ENCODE results near the gene EVL.

EVL gene

GRCh38 chr14:100086361-100086760 lies 21.1 kb downstream of the EVL start:
- no peak for DNase-seq

DNA sequence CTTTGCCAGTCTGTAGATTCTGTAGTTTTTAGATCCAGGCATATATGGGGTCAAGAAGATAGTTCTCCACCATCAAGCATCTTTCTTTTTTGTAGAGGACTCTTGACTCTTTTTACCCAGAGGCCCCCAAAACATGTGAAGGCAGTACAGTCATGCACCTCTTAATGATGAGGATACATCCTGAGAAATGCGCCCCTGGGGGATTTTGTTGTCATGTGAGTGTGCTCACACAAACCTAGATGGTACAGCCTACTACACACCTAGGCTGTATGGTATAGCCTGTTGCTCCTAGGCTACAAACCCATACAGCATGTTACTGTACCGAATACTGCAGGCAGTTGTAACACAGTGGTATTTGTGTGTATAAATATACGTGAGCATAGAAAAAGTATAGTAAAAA lies 23.0 kb downstream of the EVL start:
- no peak for DNase-seq

- no peak for DNase-seq
Measured at GRCh38 chr14:100091386-100091785, 26.2 kb downstream of the EVL start.

- DNase-seq = no peak
Measured at GRCh38 chr14:100092832-100093231, 27.6 kb downstream of the EVL start.

DNA sequence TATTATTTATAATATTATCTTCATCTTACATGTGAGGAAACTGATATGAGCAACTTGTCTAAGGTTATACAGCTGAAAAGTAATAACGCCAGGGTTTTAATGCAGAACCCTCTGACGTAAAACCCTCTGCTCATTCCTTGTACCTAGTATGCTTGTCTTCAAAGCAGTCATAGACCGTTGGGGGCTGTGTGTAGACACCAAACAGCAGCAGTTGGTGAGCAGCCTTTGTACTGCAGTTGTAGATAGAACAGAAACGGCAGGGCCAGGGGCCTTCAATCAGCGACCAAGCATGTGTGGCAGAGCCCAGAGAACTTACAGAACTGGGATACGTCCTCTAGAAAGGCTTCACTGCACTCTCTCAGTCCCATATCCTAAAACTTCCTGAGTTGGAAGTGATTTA lies 28.1 kb downstream of the EVL start:
- DNase-seq = no peak

DNA sequence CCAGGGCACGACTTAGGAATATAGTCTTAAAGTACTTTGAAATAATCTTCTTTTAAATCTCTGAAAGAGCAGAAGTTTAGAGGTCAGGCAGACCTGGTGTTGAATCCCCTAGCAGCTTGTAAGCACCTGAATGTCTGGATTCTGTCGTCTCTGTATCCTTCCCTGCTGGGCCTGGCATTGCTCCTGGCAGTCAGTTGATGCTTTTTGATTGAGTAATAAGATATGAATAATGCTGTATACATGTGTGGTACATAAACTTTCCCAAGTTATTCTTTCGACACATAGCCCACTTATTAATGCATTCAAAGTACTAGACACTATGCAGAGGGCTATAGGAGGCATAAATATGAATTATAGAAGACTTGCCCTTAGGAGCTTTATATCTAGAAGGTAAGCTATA lies 31.4 kb downstream of the EVL start:
- DNase-seq = peak; percentile 51

GRCh38 chr14:100098171-100098570 lies 32.9 kb downstream of the EVL start:
- DNase-seq = no peak

DNA sequence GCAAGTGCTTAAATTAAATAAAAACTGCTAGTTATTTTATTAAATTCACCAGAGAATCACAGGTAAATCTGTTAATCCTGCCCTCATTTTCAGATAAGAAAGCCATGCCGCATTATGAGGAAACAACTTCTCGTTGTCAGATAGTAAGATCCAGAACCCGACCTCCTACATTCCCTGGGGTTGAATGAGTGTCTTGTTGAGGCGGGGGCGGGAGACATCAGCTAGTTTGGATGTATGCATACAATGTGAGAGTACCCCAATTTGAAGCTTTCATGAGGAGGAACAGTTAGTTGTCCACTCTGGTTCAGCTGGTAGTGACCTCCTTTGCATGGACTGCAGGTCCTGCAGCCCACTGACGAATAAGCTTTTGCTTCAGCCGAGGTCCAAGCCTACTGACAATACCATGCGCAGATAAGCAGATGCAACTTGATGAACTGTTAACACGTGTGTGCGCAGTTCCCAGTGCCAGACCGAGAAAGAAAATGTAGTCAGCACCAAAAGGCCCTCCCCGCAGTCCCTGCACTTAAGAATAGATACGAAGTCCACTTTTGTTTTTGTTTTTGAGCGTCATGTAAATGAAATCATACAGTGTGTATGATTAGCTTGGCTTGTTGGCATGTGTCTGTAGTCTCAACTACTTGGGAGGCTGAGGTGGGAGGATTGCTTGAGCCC lies 34.9 kb downstream of the EVL start:
- no peak for DNase-seq

DNA sequence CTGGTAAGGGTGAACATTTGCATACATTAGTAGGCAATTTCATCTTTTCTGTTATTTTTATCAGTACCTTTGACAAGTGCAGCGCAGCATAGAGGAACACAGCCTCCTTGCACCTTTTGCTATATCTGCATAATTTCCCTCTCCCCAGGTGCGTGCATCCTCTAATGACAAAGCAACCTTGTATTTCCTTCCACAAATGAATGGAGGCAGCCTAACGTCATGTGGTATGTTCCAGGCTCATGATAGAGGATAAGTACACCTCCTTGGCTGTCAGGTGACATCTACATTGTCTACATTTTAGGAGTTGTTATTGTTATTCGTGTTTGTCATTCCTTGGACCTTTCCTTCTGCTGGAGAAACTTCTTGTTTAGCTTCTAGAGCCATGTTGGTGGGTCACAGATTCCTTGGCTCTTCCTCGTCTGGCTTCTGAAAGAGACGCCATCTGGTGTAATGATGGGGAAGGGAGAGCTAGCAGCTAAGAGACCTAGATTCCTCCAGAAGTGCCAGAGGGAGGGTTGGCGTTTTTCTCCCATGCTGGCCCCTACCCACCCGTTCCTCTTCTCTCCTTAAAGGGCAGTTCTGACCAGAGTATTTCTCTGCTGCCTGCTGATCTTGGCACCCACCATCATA lies 37.0 kb downstream of the EVL start:
- no peak for DNase-seq

GRCh38 chr14:100103250-100104005 lies 38.2 kb downstream of the EVL start:
- DNase-seq = no peak

DNA sequence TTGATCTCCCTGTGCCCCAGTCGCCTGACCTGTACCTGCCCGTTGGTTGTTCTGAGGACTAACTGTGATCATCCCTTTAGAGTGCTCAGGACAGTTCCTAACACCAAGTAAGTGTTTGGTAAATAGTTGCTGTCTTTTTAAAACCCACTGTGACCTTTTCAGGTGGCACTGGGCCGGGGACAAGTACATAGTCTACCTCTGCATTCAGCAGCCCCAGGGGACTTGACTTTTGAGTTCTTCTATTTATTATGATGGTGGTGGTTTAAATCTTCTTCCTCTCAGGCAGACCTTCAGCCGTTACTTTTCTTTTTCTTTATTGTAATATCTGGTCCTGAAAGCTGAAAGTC lies 38.8 kb downstream of the EVL start:
- DNase-seq = no peak

DNA sequence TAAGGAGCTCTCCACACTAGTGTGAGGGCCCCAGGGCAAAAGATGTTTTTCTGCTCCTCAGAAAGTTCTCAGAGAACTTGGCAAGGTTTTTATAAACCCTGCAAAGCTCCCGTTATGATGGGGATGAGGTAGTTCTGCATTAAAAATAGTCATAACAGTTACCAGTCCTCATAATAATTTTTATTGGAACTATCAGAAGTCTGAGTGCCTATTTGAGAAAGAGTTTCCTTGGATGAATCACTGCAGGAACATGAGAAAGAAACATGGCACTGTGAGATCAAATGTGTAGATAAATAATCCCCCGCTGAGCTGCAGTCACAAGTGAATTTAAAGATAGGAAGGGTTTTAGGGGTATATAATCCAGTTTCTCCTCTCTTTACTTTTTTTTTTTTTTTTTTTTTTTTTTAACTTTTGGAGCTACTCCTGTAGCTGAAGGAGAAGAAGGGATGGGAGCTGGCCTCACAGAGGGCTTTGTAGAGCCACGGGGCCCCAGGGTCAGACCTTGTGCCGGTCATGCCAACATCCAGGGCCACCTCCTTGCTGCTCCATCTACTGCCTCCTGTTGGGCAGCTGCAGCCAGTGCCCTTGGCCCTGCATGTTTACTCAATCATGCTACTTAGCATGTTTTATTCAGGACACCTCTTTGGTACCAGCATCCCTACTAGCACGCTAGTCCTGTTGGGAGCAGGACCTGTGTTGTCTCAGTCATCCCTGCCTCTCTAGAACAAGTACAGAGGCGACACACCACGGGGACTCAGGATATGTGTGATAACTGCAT lies 39.5 kb downstream of the EVL start:
- DNase-seq = peak; percentile 41

GRCh38 chr14:100105357-100106169 lies 40.3 kb downstream of the EVL start:
- no peak for DNase-seq

- DNase-seq = no peak
Measured at GRCh38 chr14:100106250-100107112, 41.3 kb downstream of the EVL start.

DNA sequence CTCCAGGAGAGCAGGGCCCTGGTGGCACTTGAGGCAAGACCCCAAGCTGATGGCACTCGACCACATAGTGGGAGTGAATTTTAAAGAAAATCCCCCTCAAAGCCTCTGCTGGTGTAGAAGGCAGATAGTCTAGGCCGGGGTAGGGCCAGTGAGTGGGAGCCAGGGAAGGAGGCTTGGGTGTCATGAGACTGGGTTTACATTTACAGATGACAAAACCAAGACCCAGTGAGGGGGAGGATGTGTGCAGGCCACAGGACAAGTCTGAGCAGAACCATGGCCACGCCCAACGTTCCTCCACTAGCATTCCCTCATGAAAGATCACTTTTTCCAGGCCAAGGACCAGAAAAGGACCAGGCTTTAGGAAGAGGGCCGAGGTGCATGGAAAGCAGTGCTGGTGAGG lies 42.0 kb downstream of the EVL start:
- DNase-seq = no peak

DNA sequence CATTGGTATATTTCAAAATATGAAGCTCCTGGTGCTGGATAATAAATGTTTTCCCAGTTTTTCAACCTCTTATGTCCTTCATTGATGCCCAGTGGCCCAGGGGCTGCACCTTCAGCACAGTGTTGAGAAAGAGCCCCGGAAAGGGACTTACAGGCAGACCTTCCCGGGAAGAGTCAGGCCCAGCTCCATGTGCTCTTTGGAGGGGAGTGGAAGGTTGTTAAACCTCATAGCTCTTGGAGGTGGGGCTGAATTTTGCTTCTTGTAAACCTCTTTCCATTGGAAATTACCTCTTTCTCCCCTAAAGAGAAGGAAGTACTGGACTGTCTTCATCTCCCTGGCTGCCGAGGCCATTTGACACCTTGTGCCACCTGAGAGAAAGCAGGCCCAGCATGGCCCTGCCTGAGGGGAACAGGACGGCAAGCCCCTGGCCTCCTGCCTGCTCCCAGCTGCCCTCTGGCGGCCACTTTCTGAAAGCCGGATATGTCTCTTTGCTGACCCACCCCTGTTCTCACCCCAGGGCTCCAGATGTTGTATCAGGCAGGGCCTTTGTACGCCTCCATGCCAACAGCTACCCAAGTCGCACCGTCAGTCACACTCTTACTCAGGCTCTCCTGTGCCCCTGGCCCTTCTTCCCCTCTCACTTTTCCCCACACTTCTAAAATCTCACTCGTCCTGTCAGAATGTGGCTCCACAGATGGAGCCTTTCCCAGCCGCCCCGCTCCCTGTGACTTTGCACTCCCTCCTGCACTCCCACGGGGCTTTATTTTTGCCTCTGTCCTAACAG lies 43.0 kb downstream of the EVL start:
- peak; percentile 57 for DNase-seq

- DNase-seq = no peak
Measured at GRCh38 chr14:100108840-100109593, 43.8 kb downstream of the EVL start.

DNA sequence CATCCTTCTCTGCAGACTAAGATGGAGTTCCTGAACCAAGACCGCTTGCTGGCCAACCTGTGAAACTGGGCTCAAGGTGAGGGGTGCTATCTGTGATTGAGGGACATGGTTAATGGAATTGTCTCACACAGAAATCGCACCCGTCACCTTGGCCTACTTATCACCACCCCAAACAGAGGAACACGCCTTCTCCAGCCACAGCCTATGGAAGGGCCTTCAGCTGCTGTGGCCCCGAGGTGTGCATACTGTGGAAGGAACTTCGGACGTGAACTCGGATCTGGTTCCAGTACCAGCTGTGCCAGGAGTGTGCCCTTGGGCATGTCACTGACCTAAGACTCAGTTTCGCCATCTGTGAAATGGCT lies 44.4 kb downstream of the EVL start:
- DNase-seq = no peak

GRCh38 chr14:100110816-100111215 lies 45.6 kb downstream of the EVL start:
- no peak for DNase-seq

Measured in fibroblast of skin of abdomen (primary cell).